ENCODE results near the gene XRCC6.

The XRCC6 gene

GRCh38 chr22:41688365-41689211, 67.5 kb downstream of the XRCC6 start, which contains the start of gene SNU13:
Gene SNU13 (minus strand): TSS chr22:41688867. CDS start chr22:41688796, 71 bp downstream.
- DNase-seq, result peak; percentile 76 to 92

GRCh38 chr22:41690476-41690875, 69.4 kb downstream of the XRCC6 start:
- no peak for DNase-seq

GRCh38 chr22:41695211-41695610, 74.1 kb downstream of the XRCC6 start:
- no peak for DNase-seq

GRCh38 chr22:41696703-41697102, 75.6 kb downstream of the XRCC6 start:
- no peak for DNase-seq

- DNase-seq, result peak; percentile 62 to 84
These were observed 76.2 kb downstream of the XRCC6 start for GRCh38 chr22:41697126-41697775.

GRCh38 chr22:41699264-41700107, 78.4 kb downstream of the XRCC6 start, which contains the start of gene MEI1:
Gene MEI1 (plus strand): TSS chr22:41699503. CDS start chr22:41699539, 36 bp downstream.
- no peak for DNase-seq

GRCh38 chr22:41700108-41700364, 78.9 kb downstream of the XRCC6 start:
- DNase-seq, result no peak

- DNase-seq, result no peak
These were observed 81.7 kb downstream of the XRCC6 start for GRCh38 chr22:41702763-41703162.

- DNase-seq, result no peak
These were observed 88.2 kb downstream of the XRCC6 start for GRCh38 chr22:41709341-41709740.

GRCh38 chr22:41713004-41713403, 91.9 kb downstream of the XRCC6 start:
- no peak for DNase-seq

Measured in NCI-H526 (cell line).